HepG2 (cell line): ENCODE results near the gene GNB3. TPM values are rescaled to one million over a fixed set of nuclear protein-coding genes. Genes with fewer than 3 reads are reported as not detected.

Experiments
- AHR ChIP-seq: IDR thresholded peaks from 2 replicates; pipeline ENCODE4 v1.6.1; 2018; ENCODE audit warnings: missing genetic modification reagents, missing compliant biosample characterization
- HBP1 ChIP-seq: IDR thresholded peaks from 2 replicates; pipeline ENCODE4 v1.6.1; 2016; ENCODE audit warnings: low read depth, control low read depth
- HNRNPK ChIP-seq: fragments of 200-400 bp; formaldehyde crosslinking; IDR thresholded peaks from 2 replicates; pipeline ENCODE4 v1.6.1; 2018; ENCODE audit warnings: low read length, low read depth, moderate library complexity, mild to moderate bottlenecking; ENCODE audit not compliant: poor library complexity, severe bottlenecking
- HNRNPUL1 ChIP-seq: fragments of 200-400 bp; formaldehyde crosslinking; IDR thresholded peaks from 2 replicates; pipeline ENCODE4 v1.6.1; 2017; ENCODE audit warnings: low read depth, mild to moderate bottlenecking, low read length, moderate library complexity
- KDM6A ChIP-seq: IDR thresholded peaks from 2 replicates; pipeline ENCODE4 v1.6.1; 2016; ENCODE audit warnings: low read depth
- MAF1 ChIP-seq: sonication (generic); formaldehyde crosslinking; IDR thresholded peaks from 2 replicates; pipeline ENCODE4 v1.5.0; 2020; ENCODE audit warnings: missing genetic modification reagents, borderline replicate concordance
- MBNL3 ChIP-seq: fragments of 250-450 bp; sonication (Bioruptor Pico); conservative IDR thresholded peaks from 2 replicates; pipeline ENCODE4 v1.8.0; 2022; ENCODE audit warnings: mild to moderate bottlenecking, inconsistent platforms
- NR3C1 ChIP-seq: sonication (generic); formaldehyde crosslinking; IDR thresholded peaks from 2 replicates; pipeline ENCODE4 v1.4.0; 2020; ENCODE audit warnings: missing genetic modification reagents
- PHF5A ChIP-seq: IDR thresholded peaks from one replicate; pipeline ENCODE4 v1.6.1; 2018; ENCODE audit warnings: low read depth, missing genetic modification reagents; ENCODE audit not compliant: unreplicated experiment
- RAD51 ChIP-seq: fragments of 450-650 bp; IDR thresholded peaks from 2 replicates; pipeline ENCODE4 v1.6.1; 2016; ENCODE audit warnings: borderline replicate concordance
- RBM22 ChIP-seq: fragments of 200-400 bp; formaldehyde crosslinking; optimal IDR thresholded peaks from 2 replicates; pipeline ENCODE3; 2017; ENCODE audit warnings: mild to moderate bottlenecking, low read length, moderate library complexity
- TOE1 ChIP-seq: sonication (generic); formaldehyde crosslinking; IDR thresholded peaks from 2 replicates; pipeline ENCODE4 v1.4.0; 2020; ENCODE audit warnings: mild to moderate bottlenecking, missing genetic modification reagents
- ZNF101 ChIP-seq: sonication (generic); formaldehyde crosslinking; IDR thresholded peaks from 2 replicates; pipeline ENCODE4 v1.4.0; 2020; ENCODE audit warnings: mild to moderate bottlenecking, low read depth, missing genetic modification reagents, borderline replicate concordance
- ZNF292 ChIP-seq: sonication (generic); formaldehyde crosslinking; IDR thresholded peaks from 2 replicates; pipeline ENCODE4 v1.8.1; 2022; ENCODE audit warnings: mild to moderate bottlenecking, low read depth, missing genetic modification reagents, borderline replicate concordance
- ZNF34 ChIP-seq: sonication (generic); formaldehyde crosslinking; IDR thresholded peaks from 2 replicates; pipeline ENCODE4 v1.4.0; 2020; ENCODE audit warnings: mild to moderate bottlenecking, missing genetic modification reagents, borderline replicate concordance
- ZNF569 ChIP-seq: sonication (generic); formaldehyde crosslinking; IDR thresholded peaks from 2 replicates; pipeline ENCODE4 v1.5.0; 2020; ENCODE audit warnings: mild to moderate bottlenecking, missing genetic modification reagents, moderate library complexity, borderline replicate concordance
- polyA plus RNA-seq, 8 experiments: library from polyadenylated mRNA; depleted of rRNA in 3 of 8; stranded (reverse) in 7 of 8; unstranded in 1 of 8; fragments of >200 nt; fragmentation: Illumina TruSeq in 4 of 8; extraction: Trizol in 4 of 8; gene quantifications; 2 replicates each; pipeline versions ENCODE4 v1.2.1 to v1.2.3, GENCODE V29; 2011 to 2016; ENCODE audit warnings: low read depth in 4 of 8, missing spikeins in 1 of 8, mixed read lengths in 1 of 8; ENCODE audit not compliant: insufficient read depth in 1 of 8
- total RNA-seq, 5 experiments: library from RNA; depleted of rRNA; stranded (reverse); fragments of >200 nt; fragmentation: Illumina TruSeq; extraction: Trizol; gene quantifications; 2 replicates each; pipeline ENCODE4 v1.2.3, GENCODE V29; 2016; ENCODE audit warnings: low read depth in 1 of 5
- TF ChIP-seq, protein P1 (sequence below): sonication (generic); formaldehyde crosslinking; IDR thresholded peaks from 2 replicates; pipeline ENCODE4 v1.5.0; 2020; ENCODE audit warnings: mild to moderate bottlenecking, missing genetic modification reagents, borderline replicate concordance
- TF ChIP-seq, protein P2 (sequence below): sonication (generic); formaldehyde crosslinking; IDR thresholded peaks from 2 replicates; pipeline ENCODE4 v1.8.0; 2022; ENCODE audit warnings: missing genetic modification reagents, low read depth, mild to moderate bottlenecking, borderline replicate concordance
- TF ChIP-seq, protein P3 (sequence below): sonication (generic); formaldehyde crosslinking; IDR thresholded peaks from 2 replicates; pipeline ENCODE4 v1.8.1; 2023; ENCODE audit warnings: missing genetic modification reagents, inconsistent platforms, borderline replicate concordance
- TF ChIP-seq, protein P4 (sequence below): sonication (generic); formaldehyde crosslinking; IDR thresholded peaks from 2 replicates; pipeline ENCODE4 v1.8.0; 2023; ENCODE audit warnings: mild to moderate bottlenecking, missing genetic modification reagents

GNB3 gene
- total and polyA plus RNA-seq, 2 of the 13 experiments (the other 11 are each of a cell fraction or from before 2014, with no cell fraction given): 1.3 to 3.6 TPM

- no peak for TF ChIP-seq ZNF292 (CRISPR knock-in tag)
- no peak for TF ChIP-seq RBM22
- TF ChIP-seq, protein P1, sequence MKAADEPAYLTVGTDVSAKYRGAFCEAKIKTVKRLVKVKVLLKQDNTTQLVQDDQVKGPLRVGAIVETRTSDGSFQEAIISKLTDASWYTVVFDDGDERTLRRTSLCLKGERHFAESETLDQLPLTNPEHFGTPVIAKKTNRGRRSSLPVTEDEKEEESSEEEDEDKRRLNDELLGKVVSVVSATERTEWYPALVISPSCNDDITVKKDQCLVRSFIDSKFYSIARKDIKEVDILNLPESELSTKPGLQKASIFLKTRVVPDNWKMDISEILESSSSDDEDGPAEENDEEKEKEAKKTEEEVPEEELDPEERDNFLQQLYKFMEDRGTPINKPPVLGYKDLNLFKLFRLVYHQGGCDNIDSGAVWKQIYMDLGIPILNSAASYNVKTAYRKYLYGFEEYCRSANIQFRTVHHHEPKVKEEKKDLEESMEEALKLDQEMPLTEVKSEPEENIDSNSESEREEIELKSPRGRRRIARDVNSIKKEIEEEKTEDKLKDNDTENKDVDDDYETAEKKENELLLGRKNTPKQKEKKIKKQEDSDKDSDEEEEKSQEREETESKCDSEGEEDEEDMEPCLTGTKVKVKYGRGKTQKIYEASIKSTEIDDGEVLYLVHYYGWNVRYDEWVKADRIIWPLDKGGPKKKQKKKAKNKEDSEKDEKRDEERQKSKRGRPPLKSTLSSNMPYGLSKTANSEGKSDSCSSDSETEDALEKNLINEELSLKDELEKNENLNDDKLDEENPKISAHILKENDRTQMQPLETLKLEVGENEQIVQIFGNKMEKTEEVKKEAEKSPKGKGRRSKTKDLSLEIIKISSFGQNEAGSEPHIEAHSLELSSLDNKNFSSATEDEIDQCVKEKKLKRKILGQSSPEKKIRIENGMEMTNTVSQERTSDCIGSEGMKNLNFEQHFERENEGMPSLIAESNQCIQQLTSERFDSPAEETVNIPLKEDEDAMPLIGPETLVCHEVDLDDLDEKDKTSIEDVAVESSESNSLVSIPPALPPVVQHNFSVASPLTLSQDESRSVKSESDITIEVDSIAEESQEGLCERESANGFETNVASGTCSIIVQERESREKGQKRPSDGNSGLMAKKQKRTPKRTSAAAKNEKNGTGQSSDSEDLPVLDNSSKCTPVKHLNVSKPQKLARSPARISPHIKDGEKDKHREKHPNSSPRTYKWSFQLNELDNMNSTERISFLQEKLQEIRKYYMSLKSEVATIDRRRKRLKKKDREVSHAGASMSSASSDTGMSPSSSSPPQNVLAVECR (CRISPR knock-in tag): peak; percentile 90; the same call in 1 of the 2 replicates
- peak; percentile 82; the same call in 1 of the 2 replicates for TF ChIP-seq AHR (CRISPR knock-in tag)
- TF ChIP-seq HNRNPUL1: no peak
- TF ChIP-seq ZNF569 (CRISPR knock-in tag): no peak
- TF ChIP-seq TOE1 (CRISPR knock-in tag): no peak
- TF ChIP-seq, protein P2, sequence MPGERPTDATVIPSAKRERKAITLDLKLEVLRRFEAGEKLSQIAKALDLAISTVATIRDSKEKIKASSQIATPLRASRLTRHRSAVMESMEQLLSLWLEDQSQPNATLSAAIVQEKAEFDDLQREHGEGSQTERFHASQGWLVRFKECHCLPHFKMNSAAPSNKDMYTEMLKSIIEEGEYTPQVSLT (CRISPR knock-in tag): no peak
- no peak for TF ChIP-seq MAF1 (CRISPR knock-in tag)
- TF ChIP-seq, protein P3, sequence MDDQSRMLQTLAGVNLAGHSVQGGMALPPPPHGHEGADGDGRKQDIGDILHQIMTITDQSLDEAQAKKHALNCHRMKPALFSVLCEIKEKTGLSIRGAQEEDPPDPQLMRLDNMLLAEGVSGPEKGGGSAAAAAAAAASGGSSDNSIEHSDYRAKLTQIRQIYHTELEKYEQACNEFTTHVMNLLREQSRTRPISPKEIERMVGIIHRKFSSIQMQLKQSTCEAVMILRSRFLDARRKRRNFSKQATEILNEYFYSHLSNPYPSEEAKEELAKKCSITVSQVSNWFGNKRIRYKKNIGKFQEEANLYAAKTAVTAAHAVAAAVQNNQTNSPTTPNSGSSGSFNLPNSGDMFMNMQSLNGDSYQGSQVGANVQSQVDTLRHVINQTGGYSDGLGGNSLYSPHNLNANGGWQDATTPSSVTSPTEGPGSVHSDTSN: 0 out of 2 replicates have a peak, but pooled peaks have one; percentile 58
- TF ChIP-seq MBNL3 (CRISPR knock-in tag): no peak
- peak; percentile 34; the same call in 1 of the 2 replicates for TF ChIP-seq KDM6A
- peak; percentile 69 for TF ChIP-seq HNRNPK
- no peak for TF ChIP-seq NR3C1 (CRISPR knock-in tag)
- peak; percentile 92 for TF ChIP-seq PHF5A (CRISPR knock-in tag)
- no peak for TF ChIP-seq ZNF101 (CRISPR knock-in tag)
- TF ChIP-seq HBP1: peak; percentile 82
- peak; percentile 62; the same call in 1 of the 2 replicates for TF ChIP-seq RAD51
- TF ChIP-seq, protein P4, sequence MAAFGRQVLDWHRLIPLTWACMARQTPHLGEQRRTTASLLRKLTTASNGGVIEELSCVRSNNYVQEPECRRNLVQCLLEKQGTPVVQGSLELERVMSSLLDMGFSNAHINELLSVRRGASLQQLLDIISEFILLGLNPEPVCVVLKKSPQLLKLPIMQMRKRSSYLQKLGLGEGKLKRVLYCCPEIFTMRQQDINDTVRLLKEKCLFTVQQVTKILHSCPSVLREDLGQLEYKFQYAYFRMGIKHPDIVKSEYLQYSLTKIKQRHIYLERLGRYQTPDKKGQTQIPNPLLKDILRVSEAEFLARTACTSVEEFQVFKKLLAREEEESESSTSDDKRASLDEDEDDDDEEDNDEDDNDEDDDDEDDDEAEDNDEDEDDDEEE (CRISPR knock-in tag): no peak
- TF ChIP-seq ZNF34 (CRISPR knock-in tag): no peak
Observed at GRCh38 chr12:6890789-6891645, 50.3 kb downstream of the GNB3 start (continued).
